Motor neuron (in vitro differentiated cells): ENCODE measurements around the gene GLT6D1. TPM values are rescaled to one million over a fixed set of nuclear protein-coding genes. Genes with fewer than 3 reads are reported as not detected.

Experiments
- ATAC-seq, 8 experiments: fragments of 200-7000 bp; cut with Tn5 transposase; replicated peaks in 6 of 8; 2 replicates each; pipeline ENCODE4 v1.8.0; 2021; ENCODE audit warnings: mild to moderate bottlenecking in 8 of 8, moderate library complexity in 8 of 8
- H3K27ac ChIP-seq, 2 donors: fragments of 250-450 bp; sonication (Bioruptor Pico); 2 replicates each; pipeline ENCODE4 v1.9.0; 2021; ENCODE audit warnings: antibody characterized with exemption in 2 of 2, mild to moderate bottlenecking in 2 of 2, moderate library complexity in 1 of 2
- H3K4me1 ChIP-seq, 2 donors: fragments of 250-450 bp; sonication (Bioruptor Pico); replicated peaks in 1 of 2; 2 replicates each; pipeline ENCODE4 v1.6.1; 2021; ENCODE audit warnings: antibody characterized with exemption in 2 of 2, mild to moderate bottlenecking in 2 of 2, moderate library complexity in 1 of 2
- H3K4me3 ChIP-seq, 5 donors: fragments of 250-450 bp; sonication (Bioruptor Pico); 2 replicates each; pipeline ENCODE4 v1.9.0; 2021; ENCODE audit warnings: antibody characterized with exemption in 5 of 5, mild to moderate bottlenecking in 5 of 5, moderate library complexity in 4 of 5
- WGBS, 10 experiments: fragments of 450-650 bp; shearing (Covaris generic); methylation state at CpG; one replicate each; pipeline ENCODE4 v1.0.0; 2022; 5-methylcytosine and 5-hydroxymethylcytosine counted together
- in situ Hi-C, 9 experiments: fragments of 400-800 bp; cut with MboI; loops; one replicate each; pipeline ENCODE4 v1.15.0; 2021; ENCODE audit warnings: low sequenced_read_pairs in 9 of 9, low pct_unique_long_range_greater_than_20kb in 2 of 9; ENCODE audit not compliant: unreplicated experiment in 9 of 9
- total RNA-seq, 8 experiments: library from RNA; unstranded; fragments of 300-600 nt; gene quantifications; 2 replicates each; pipeline versions ENCODE4 v1.2.3 to v1.2.4, GENCODE V29; 2022

Gene GLT6D1
- total RNA-seq, 8 experiments from 2014 or later: not detected

DNA sequence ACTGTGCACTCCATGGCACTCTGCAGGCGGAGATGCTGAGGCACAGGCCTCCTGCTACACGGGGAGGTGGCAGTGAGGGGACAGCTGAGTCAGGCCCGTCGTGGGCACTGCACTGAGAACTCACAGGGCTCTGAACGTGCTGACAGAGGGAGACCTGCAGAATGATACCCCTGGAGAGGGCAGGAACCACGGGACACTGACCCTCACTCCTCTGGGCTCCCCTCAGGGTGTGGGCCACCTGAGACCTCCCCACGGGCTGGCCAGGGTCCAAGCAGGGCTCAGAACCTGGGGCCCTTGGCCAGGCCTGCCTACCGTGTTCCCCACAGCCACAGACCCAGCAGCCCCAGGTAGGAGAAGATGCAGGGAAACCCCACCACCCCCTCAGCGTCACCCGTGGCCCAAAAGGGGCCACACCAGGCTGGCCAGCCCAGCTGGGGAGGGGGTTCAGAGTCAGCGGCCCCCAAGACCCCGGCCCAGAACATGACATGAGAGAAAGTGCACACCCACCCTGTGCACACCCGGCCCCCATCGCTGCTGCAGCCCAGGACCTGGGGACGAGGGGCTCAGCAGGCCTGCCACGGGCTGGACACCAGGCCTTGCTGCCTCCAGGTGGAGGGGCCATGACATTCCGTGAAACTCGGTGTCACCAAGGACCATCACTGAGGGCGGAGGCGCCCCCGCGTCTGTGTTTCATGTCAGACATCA, 30.9 kb downstream of the GLT6D1 start:
- WGBS, 10 experiments: 0 to 73% (median 43%) methylated on average over 1 to 3 of the region's 22 CpGs; no CpG with 5 or more reads in 6 of the 10 experiments
- in situ Hi-C loops: loop anchor here in 1 of 9 experiments (25.0 kb wide), 1 partner anchor 329 kb away; no protein-coding TSS in a partner anchor

DNA sequence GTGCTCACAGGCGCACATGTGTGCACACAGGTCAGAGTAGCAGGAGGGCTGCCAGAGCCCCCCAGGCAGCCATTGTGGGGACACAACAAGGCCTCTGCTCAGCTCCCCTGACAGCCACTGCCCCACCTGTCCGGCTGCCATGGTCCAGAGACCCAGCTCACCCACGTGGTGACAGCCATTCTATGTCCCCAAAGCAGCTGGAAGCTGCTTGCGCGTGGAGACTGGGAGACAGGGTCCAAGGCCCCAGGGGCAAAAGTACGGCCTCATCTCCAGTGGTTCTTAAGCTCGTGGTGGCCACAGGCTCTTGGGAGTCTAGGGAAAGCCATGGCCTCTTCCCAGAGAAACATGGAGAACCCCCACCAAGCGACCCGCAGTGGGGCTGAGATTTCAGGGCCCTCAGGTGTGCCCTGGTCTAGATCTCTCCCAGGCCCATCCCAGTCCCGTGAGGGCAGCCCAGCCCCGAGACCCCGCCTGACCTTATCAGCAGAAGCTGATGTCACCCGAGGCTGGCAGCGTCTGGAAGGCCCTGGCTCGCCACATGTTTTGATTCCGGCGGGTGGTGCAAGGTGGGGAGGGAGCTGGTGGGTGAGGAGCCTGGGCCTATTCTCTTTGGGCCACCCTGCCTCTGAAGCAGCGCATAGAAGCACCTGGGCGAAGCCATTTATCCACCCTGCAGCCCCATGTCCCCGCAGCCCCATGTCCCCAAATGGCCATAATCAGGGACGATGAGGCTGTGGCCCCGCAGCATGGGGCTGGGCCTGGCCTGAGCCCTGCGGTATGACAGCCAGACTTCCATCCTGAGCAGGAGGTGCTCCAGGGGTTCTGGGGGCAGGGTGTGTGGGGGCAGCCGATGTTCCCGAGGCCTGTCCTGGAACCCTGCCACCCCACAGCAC, 31.7 kb downstream of the GLT6D1 start:
- H3K4me3 ChIP-seq: no peak overlapping the region
- no peak overlapping the region for H3K27ac ChIP-seq
- peak in 1 of 8 experiments; percentile 31 for ATAC-seq
- no peaks in the 10 kb centered on the region for H3K4me1 ChIP-seq
- in situ Hi-C loops: loop anchor here in 1 of 9 experiments (25.0 kb wide), 1 partner anchor 330 kb away; no protein-coding TSS in a partner anchor
- WGBS, 10 experiments: 50 to 85% methylated on average over 2 to 6 of the region's 25 CpGs; no CpG with 5 or more reads in 8 of the 10 experiments

More for the DNA sequence above, 30.9 kb downstream of the GLT6D1 start:
- ATAC-seq: no peak
- no peaks in the 10 kb centered on the region for H3K4me1 ChIP-seq
- no peak overlapping the region for H3K4me3 ChIP-seq
- H3K27ac ChIP-seq: no peak overlapping the region

DNA sequence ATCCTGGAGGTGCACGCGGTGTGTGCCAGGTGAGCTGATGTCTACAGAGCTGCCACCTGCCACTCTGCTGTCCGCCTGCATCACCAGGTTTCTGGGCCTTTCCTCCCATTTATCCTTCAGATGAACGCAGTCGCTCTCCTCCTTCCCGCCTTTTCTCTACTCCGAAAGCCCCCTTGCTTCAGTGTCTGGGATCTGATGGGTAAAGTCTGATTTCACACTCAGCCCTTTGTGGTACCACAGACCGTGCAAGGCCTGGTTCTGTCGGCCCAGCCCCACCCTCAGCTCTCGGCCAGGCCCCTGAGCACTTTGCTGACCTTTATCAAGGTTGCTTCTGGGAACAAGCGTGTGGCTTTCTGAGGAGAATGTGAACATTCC, 32.5 kb downstream of the GLT6D1 start:
- no peak overlapping the region for H3K27ac ChIP-seq
- 63 to 100% (median 91%) methylated on average over 2 to 6 of the region's 11 CpGs; no CpG with 5 or more reads in 5 of the 10 experiments for WGBS, 10 experiments
- H3K4me1 ChIP-seq: no peaks in the 10 kb centered on the region
- in situ Hi-C loops: loop anchor here in 1 of 9 experiments (25.0 kb wide), 1 partner anchor 330 kb away; no protein-coding TSS in a partner anchor
- ATAC-seq: no peak
- H3K4me3 ChIP-seq: no peak overlapping the region

DNA sequence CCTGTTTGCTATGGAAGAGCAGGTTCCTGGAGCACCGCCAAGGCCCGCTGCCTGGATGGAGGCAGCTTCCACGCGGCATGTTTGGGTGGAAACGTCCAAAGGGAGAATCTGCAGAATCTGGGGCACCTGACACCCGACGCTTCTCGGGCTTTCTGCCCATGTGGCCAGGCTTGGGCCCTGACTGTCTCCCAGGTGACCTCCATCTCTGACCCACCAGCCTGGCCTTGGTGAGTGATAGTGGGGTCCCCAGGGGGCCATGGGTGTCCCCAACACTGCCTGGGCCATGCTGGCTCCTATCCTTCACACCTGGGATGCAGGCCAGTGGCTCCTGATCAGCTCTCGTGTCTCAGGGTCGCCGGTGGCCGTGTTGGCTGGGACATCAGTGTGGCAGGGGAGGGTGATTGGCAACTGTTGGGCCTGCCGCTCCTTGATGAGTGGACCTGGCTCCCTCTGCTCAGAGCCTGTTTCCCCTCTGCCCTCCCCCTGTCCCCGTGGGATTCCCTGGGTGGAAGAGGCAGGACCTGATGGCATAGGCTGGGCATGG, 34.0 kb downstream of the GLT6D1 start:
- in situ Hi-C loops: loop anchor here in 1 of 9 experiments (25.0 kb wide), 1 partner anchor 332 kb away; no protein-coding TSS in a partner anchor
- Histone ChIP-seq H3K4me1 (no peaks in the 10 kb centered on the region), H3K4me3 (no peak overlapping the region), H3K27ac (no peak overlapping the region)
- 28 to 90% (median 67%) methylated on average over 2 to 9 of the region's 14 CpGs; no CpG with 5 or more reads in 4 of the 10 experiments for WGBS, 10 experiments
- ATAC-seq: peak in 1 of 8 experiments; percentile 42

DNA sequence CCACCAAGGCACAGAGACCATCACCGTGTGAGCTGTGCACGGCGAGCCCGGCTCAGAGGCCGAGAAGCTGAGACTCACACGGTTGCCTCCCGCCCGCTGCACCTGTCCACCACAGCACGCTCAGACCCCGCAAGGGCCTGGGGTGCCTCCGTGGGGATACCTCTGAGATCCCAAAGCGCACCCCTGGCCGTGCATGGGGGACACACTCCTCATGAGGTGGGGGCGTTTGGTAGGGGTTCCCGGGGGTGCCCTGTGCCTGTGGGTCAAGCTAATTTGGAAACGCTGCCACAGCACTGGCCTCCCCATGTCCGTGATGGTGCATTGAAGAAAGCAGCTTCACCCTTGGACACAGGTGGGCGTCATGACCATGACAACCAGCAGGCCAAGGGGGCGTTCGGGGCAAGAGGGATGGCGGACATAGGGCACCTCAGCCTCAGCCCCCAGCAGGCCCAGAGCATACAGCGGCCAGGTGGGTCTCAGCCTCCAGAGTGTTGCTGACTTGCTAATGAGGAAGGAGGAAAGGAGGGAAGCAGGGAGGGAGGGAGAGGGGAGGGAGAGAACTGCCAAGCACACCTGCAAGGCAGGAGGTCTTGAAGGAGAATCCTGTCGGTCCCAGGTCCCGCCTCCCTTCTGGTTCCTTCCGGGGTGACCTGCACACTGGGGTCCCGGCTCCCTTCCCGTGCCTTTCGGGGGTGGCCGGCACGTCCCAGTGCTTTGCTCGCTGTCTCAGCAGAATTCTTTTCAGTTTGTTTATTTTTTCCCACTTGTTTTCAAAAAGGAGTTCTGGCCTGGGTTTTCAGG, 34.7 kb downstream of the GLT6D1 start:
- in situ Hi-C loops: loop anchor here in 1 of 9 experiments (25.0 kb wide), 1 partner anchor 333 kb away; no protein-coding TSS in a partner anchor
- Histone ChIP-seq H3K4me1 (no peaks in the 10 kb centered on the region), H3K27ac (no peak overlapping the region), H3K4me3 (no peak overlapping the region)
- WGBS, 10 experiments: 53 to 70% methylated on average over 2 to 3 of the region's 31 CpGs; no CpG with 5 or more reads in 8 of the 10 experiments
- peak in 2 of 8 experiments; percentile 7 to 10 for ATAC-seq

DNA sequence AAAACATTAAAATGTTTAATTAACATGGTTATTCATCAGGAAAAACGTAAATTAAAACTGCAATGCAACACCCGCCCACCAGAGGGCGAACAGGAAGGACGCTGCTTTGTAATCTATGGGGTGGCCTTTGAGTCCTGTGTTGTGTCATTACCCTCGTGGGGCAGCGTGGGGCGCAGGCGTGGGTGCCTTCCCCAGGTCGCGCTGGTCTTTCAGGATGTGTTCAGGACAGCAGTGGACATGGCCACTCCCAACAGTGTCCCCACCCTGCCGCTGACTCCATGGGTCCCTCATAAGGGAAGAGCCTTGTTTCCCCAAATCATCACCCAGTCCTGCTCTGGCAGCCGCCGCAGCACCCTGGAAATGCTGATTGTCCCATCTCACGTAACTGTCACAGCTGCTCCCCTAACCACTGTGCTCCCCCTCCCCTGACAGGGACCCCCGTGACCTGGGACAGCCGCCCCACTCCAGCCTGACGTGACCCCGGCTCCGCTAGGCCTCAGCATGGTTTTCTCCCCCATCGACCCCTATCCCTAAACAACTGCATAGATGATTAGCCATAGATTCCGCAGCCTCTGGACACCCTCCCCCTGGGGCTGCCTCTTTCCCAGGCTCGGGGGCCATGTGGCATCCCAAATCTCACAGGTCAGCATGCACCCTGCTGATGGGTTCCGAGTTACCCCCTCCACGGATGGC, 36.4 kb downstream of the GLT6D1 start:
- ATAC-seq: peak in 3 of 8 experiments; percentile 27 to 69 (median 55)
- in situ Hi-C loops: loop anchor here in 1 of 9 experiments (25.0 kb wide), 1 partner anchor 334 kb away; no protein-coding TSS in a partner anchor
- WGBS, 10 experiments: 0 to 82% (median 27%) methylated on average over 2 to 10 of the region's 24 CpGs; no CpG with 5 or more reads in 5 of the 10 experiments
- no peaks in the 10 kb centered on the region for H3K4me1 ChIP-seq
- H3K27ac ChIP-seq: no peak overlapping the region
- no peak overlapping the region for H3K4me3 ChIP-seq

DNA sequence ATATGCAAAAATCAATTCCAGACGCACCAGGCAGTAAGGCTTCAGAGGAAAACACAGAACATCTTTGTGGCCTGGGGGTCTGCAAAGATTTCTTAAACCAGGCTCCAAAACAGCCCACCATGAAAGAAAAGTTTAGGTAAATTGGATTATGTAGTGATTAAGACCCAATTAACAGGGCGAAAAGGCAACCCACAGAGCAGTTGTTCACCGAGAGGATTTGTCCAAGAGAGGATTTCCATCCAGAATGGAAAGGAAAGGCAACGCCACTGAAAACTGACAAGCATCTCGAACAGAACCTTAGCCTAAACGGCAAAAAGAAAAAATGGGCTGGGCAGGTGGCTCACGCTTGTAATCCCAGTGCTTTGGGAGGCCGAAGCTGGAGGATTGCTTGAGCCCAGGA, 37.4 kb downstream of the GLT6D1 start:
- ATAC-seq: no peak
- Histone ChIP-seq H3K4me3 (no peak overlapping the region), H3K4me1 (no peaks in the 10 kb centered on the region), H3K27ac (no peak overlapping the region)
- WGBS, 10 experiments: 19 to 100% (median 75%) methylated on average over 2 to 7 of the region's 8 CpGs; no CpG with 5 or more reads in 1 of the 10 experiments
- in situ Hi-C loops: loop anchor here in 1 of 9 experiments (25.0 kb wide), 1 partner anchor 335 kb away; no protein-coding TSS in a partner anchor

DNA sequence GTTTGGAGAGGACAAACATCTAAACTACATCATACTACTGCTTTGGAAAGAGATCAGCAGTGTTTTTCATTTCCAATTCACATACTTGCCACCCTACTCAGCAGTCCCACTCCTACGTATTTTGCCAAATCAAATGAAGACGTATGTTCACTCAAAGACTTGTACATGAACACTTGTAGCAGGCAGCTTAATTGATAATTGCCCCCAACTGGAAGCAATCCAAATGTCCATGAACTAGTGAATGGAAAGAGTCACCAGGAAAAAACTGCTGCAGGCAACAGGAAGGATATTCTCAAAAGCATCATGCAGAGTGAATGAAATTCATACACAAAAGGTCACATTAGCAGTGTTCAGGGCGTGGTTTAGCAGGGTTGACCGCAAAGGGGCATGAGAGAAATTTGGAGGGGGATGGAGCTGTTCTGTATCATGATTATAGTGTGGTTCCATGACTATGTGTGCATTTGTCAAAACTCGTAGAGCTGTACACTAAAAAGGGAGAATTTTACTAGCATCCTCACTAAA, 39.0 kb downstream of the GLT6D1 start:
- 0 to 93% (median 6%) methylated on average over 1 to 5 of the region's 5 CpGs; no CpG with 5 or more reads in 3 of the 10 experiments for WGBS, 10 experiments
- ATAC-seq: peak in 3 of 8 experiments; percentile 45 to 55 (median 47)
- in situ Hi-C loops: loop anchor here in 1 of 9 experiments (25.0 kb wide), 1 partner anchor 337 kb away; no protein-coding TSS in a partner anchor
- Histone ChIP-seq H3K27ac (no peak overlapping the region), H3K4me3 (no peak overlapping the region), H3K4me1 (no peaks in the 10 kb centered on the region)

DNA sequence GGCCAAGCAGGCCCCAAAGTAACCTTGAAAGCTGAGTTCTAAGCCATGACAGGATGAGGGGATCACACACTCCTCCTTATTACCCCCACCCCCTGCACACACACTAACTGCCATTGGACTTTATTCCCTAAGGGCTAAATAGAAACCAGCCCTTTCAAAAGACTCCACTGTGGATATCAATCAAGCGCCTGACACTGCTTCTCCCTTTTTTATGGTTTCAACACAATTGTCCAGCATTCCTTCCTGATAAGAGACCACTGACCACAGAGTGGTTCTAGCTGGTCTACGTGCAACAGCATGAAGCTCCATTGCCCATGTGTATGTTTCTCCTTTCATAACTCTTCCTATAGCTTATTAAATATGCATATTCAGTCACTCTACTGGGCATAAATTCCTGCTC, 43.1 kb downstream of the GLT6D1 start:
- in situ Hi-C loops: no loop called here
- 10 to 100% (median 63%) methylated on average over 1 to 2 of the region's 2 CpGs; no CpG with 5 or more reads in 1 of the 10 experiments for WGBS, 10 experiments
- Histone ChIP-seq H3K4me3 (no peak overlapping the region), H3K27ac (no peak overlapping the region), H3K4me1 (no peaks in the 10 kb centered on the region)
- ATAC-seq: no peak

DNA sequence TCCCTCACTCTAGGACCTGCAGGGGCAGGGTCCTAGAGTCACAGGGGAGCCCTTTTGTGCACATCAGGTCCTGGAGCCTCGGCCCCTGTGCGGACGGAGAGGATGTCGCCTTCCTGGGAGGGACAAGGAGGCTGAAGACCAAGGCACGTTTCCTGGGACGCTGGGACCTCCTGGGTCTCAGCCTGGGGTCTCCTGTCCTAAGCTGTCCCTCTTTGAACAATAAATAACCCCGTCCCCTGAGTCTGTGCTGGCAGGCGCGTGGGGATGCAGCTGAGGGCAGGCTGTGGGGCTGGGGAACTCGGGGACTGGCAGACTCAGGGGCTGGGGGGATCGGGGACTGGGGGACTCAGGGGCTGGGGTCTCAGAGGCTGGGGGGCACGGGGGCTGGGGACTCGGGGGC, 46.7 kb downstream of the GLT6D1 start:
- no peak for ATAC-seq
- Histone ChIP-seq H3K27ac (no peak overlapping the region), H3K4me3 (no peak overlapping the region), H3K4me1 (no peaks in the 10 kb centered on the region)
- no CpG with 5 or more reads among the region's 13 CpGs for WGBS, 10 experiments
- in situ Hi-C loops: no loop called here

DNA sequence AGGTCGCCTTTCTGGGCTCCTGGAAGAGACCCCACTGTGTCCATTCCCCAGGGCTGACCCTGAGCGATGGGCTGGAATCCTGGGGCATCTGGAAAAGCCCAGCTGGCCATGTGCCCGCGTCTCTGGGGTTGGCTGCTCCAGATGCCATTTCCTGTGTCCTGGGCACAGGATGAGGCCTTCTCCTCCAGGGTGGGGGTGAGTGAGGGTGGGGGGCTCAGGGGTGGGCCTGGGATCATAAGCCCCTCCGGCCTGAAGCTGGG, 47.1 kb downstream of the GLT6D1 start:
- no peaks in the 10 kb centered on the region for H3K4me1 ChIP-seq
- WGBS, 10 experiments: 0% methylated on average over 1 of the region's 5 CpGs; no CpG with 5 or more reads in 9 of the 10 experiments
- in situ Hi-C loops: no loop called here
- no peak for ATAC-seq
- no peak overlapping the region for H3K4me3 ChIP-seq
- no peak overlapping the region for H3K27ac ChIP-seq
